Activated CD4-positive, alpha-beta T cell treated with anti-CD3 and anti-CD28 coated beads, Interleukin-2, amount 50 U/mL, for 4 hours (primary cell): ENCODE results near the gene ZNF559.

Experiments
- DNase-seq, 2 experiments: peaks; one replicate each; pipeline ENCODE4 v3.0.0-alpha.2; 2020

Gene ZNF559

GRCh38 chr19:9354651-9355050 lies 30.7 kb downstream of the ZNF559 start:
- DNase-seq, result no peak

- DNase-seq, result no peak
Observed at GRCh38 chr19:9362905-9363304, 38.9 kb downstream of the ZNF559 start, which contains the start of gene ZNF177. Gene ZNF177, plus strand, starts transcription at chr19:9363013. Its CDS starts 15,299 bp downstream, at chr19:9378312.

GRCh38 chr19:9370738-9371619 lies 47.0 kb downstream of the ZNF559 start:
- DNase-seq, result no peak

DNA sequence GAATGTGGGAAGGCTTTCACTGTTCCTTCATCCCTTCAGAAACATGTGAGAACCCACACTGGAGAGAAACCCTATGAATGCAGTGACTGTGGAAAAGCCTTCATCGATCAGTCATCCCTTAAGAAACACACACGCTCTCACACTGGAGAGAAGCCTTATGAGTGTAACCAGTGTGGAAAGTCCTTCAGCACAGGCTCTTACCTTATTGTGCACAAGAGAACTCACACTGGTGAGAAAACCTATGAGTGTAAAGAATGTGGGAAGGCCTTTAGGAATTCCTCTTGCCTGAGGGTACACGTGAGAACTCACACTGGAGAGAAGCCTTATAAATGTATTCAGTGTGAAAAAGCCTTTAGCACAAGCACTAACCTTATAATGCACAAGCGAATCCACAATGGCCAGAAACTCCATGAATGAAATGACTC lies 57.4 kb downstream of the ZNF559 start:
- DNase-seq, result no peak
